Anterior cingulate cortex (tissue), 58 donors: ENCODE data around the gene HNF1A.

Experiments
- DNase-seq, 58 donors: peaks; one replicate each; lab custom pipeline; 2025; lab: John Stamatoyannopoulos, UW

HNF1A gene

DNA sequence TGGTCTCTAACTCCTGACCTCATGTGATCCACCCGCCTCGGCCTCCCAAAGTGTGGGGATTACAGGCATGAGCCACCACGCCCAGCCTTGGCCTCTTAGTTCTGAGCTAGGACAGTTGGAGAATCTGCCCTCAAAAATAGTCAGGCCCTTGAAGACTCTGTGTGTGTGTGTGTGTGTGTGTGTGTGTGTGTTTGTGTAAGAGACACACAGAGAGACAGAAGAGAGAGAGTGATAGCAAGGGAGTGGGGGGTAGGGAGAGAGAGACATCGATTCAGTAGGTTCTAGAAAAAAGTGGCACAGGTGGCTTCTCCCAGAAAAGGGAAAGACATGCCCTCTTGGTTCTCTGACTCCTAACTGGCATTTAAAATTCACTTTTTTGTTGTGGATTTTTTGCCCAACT, 5.4 kb downstream of the HNF1A start:
- DNase-seq, result no peak

DNA sequence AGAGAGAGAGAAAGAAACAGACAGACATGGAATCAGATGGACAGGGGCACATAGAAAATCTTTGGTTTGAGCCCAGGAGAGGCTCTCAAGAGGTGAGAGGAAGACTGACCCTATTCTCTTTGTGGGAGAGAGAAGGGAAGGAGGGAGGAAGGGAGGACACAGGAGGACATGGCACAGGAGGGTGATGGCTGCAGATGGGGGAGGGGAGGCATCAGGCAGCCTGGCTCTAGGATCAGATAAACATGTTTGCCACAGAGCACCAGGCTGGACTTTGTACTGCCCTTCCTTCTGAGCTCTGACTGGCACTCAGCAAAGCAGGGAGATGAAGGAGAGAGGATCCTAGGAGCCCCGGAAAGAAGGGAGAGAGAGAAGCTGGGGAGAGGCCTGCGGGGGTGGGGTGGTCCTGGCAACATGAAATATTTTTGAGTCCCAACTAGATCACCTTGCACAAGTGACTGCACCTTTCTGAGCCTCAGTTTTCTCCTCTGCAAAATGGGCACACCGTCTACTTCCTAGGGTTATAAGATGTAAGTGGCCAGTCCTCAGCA, 6.1 kb downstream of the HNF1A start:
- no peak for DNase-seq

DNA sequence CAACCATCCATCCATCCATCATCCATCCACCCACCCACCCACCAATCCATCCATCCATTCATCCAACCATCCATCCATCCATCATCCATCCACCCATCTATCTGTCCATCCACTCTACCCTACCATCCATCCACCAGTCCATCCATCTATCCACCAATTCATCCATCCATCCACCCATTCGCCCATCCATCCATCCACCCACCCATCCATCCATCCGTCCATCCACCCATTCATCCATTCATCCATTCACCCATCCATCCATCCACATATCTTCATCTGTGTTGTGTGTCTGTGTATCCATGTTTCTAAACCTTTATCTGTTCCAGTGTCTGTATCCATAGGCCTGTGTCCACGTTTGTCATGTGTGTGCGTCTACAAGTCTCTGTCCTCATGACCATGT, 9.9 kb downstream of the HNF1A start:
- no peak for DNase-seq

DNA sequence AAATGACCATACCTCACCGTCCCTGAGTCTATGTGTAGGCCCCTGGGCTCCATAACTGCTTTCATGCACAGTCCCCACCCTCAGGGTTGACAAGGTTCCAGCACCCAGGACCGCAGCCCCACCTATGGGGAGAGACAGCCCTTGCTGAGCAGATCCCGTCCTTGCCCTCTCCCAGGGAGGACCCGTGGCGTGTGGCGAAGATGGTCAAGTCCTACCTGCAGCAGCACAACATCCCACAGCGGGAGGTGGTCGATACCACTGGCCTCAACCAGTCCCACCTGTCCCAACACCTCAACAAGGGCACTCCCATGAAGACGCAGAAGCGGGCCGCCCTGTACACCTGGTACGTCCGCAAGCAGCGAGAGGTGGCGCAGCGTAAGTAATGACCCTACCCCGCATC, 10.3 kb downstream of the HNF1A start:
- DNase-seq, result no peak

DNA sequence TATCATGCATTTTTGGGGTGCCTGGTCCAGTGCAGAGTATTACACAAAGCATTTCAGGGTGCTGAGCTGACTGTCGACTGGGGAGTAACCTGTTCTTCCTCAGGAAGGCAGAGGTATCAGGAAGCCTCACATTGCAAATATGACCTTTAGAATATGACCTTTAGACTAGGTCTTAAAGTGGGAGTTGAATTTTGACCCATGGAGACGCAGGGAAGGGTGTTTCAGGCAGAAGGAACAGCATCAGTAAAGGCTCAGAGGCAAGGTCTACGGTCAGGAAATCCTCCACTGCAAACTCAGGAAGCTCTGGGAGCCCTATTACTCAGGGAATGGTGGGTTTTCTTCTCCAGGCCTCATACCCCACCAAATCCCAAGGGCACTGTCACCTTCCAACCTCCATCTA, 11.3 kb downstream of the HNF1A start:
- no peak for DNase-seq

DNA sequence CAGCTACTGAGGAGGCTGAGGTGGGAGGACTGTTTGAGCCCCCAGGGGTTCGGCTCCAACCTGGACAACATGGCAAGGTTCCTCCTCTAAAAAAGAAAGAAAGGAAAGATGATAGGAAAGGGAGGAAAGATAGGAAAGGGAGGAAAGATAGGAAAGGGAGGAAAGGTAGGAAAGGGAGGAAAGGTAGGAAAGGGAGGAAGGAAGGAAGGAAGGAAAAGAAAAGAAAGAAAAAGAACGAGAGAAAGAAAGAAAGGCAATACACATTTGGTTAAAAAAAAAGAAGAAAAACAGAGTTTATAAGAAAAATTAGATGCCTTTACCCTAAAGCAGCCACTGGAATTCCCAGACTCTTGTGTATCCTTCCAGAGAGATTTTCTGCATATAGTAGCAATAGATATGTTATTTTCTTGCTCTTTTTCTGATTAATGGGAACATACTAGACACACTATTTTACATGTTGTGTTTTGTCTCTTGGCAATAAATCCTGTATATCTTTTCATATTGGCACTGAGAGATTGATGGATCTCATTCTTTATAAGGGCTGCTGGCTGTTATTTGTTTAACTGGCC, 12.2 kb downstream of the HNF1A start:
- DNase-seq, result no peak

DNA sequence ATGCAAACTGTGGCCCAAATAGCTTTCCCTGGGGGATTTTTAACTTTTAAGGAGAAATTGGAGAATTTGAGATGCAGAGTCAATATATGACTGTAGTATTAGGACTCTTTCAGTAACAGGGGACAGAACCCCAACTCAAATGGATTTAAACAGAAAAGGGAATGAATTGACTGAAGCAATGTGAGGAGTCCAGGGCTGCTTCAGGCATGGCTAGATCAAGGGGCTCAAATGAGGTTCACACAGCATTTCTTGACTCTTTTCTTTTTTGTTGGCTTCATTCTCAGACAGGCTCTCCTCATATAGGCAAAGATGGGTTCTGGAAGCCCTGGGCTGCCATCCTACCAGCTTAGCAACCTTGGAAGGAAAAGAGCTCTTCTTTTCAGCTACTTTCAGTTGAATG, 13.6 kb downstream of the HNF1A start:
- DNase-seq, result no peak

DNA sequence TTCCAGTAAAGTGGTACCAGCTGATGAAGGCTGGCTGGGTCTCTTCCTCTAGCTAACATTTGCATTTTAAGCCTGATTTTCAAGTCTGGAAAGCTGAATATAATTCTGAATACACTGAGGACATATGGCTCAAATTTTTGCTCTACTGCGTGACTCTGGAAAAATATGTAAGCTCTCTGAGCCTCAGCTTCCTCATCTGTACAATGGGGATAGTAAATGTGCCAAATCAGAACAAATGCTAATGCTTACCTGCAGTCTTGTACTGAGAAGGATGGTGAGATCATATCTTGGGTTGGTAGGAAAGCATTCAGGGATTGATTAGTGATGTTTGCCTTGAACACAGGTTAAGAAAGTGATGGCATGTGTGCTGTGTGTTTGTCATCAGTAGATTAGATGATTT, 14.6 kb downstream of the HNF1A start:
- DNase-seq, result no peak

DNA sequence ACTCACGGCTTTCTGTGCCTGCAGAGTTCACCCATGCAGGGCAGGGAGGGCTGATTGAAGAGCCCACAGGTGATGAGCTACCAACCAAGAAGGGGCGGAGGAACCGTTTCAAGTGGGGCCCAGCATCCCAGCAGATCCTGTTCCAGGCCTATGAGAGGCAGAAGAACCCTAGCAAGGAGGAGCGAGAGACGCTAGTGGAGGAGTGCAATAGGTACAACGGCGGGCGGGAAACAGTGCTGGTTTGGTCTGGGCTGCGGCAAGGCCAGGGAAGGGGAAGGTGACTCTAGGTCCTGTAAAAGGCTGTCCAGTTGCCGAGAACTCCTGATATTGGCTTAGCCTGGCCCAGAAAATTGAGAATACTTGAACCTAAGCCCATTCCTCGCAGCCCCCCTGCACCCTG, 15.2 kb downstream of the HNF1A start:
- no peak for DNase-seq

DNA sequence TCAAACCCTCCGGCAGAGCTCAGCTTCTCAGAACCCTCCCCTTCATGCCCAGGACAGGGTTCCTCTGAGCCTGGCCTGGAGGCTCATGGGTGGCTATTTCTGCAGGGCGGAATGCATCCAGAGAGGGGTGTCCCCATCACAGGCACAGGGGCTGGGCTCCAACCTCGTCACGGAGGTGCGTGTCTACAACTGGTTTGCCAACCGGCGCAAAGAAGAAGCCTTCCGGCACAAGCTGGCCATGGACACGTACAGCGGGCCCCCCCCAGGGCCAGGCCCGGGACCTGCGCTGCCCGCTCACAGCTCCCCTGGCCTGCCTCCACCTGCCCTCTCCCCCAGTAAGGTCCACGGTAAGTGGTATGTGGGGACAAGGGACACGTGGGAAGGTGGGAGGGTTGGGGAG, 15.7 kb downstream of the HNF1A start:
- no peak for DNase-seq

DNA sequence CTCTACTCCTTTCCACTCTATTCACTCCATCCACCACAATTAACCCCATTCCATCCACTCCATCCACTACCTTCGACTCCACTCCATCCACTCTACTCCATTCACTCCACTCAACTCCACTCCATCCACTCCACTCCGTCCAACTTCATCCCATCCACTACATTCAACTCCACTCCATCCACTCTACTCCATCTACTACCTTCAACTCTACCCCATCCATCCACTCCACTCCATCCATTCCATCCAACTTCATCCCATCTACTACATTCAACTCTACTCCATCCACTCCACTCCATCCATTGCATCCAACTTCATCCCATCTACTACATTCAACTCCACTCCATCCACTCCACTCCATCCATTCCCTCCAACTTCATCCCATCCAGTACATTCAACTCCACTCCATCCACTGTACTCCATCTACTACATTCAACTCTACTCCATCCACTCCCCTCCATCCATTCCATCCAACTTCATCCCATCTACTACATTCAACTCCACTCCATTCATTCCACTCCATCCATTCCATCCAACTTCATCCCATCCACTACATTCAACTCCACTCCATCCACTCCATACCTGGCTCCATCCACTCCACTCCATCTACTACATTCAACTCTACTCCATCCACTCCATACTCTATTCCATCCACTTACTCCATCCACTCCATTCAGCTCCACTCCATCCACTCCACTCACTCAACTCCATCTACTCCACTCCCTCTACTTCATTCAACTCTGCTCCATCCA, 16.4 kb downstream of the HNF1A start:
- no peak for DNase-seq

DNA sequence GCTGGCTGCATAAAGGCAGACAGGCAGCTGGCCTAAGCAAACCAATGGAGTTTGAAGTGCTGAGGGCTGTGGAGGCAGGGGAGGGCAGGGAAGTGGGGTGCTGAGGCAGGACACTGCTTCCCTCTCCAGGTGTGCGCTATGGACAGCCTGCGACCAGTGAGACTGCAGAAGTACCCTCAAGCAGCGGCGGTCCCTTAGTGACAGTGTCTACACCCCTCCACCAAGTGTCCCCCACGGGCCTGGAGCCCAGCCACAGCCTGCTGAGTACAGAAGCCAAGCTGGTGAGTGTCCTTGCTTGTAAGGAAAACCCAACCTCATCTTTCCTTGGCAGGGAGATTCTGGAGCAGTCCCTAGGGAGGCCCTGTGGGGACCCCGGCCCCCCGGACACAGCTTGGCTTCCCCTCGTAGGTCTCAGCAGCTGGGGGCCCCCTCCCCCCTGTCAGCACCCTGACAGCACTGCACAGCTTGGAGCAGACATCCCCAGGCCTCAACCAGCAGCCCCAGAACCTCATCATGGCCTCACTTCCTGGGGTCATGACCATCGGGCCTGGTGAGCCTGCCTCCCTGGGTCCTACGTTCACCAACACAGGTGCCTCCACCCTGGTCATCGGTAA, 17.9 kb downstream of the HNF1A start:
- no peak for DNase-seq

DNA sequence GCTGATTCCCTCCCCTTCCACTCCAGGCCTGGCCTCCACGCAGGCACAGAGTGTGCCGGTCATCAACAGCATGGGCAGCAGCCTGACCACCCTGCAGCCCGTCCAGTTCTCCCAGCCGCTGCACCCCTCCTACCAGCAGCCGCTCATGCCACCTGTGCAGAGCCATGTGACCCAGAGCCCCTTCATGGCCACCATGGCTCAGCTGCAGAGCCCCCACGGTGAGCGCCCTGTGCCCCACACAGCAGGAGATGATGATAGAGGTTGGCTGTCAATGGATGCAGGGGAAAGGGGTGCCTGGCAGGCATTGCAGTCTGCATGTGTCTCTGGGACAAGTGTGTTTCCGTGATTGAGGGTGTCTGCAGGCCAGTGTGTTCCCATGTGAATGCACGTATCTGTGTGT, 19.1 kb downstream of the HNF1A start:
- DNase-seq, result no peak

DNA sequence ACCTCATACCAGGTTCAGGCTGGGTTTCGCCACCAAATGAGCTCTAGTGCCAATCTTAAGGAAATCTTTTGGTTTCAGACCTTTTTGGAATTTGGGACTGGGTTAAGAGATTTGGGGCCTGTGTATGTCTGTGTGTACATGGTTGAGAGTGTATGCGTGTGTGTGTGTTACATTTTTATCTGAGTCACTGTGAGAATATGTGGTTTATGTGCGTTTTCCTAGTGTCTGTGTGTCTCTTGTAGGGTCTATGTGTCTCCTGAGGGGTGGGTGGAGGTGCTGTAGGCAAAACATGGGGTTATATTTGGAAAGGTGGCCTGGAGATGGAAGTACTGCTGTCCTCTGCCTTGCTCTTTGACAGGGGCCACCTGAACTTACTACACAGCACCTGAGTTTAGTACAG, 20.1 kb downstream of the HNF1A start:
- no peak for DNase-seq

DNA sequence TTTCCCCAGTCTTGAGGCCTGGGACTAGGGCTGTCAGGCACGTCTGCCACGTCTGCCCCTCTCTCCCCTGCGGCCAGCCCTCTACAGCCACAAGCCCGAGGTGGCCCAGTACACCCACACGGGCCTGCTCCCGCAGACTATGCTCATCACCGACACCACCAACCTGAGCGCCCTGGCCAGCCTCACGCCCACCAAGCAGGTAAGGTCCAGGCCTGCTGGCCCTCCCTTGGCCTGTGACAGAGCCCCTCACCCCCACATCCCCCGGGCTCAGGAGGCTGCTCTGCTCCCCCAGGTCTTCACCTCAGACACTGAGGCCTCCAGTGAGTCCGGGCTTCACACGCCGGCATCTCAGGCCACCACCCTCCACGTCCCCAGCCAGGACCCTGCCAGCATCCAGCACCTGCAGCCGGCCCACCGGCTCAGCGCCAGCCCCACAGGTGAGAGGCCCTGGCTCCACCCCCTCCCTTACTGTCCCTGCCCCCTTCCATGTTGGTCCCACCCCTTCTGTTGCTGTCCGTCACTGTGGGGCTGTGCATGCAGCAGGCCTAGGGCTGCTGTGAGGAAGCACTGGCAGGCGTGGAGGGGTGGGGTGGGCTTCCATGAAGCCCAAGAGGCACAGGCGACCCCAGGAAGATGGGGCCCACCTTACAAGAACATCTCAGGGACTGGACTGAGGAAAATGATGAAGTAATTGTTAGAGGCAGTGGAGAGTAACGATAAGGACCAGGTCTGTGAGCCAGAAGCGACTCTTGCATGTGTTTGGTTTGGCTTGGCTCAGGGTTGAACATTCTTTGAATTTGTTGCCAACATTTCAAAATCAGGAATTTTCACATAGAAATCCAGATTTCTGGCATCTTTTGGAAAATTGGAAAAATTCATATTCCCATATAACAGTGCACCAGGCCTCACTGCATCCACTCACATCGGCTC, 21.1 kb downstream of the HNF1A start:
- DNase-seq, result no peak

DNA sequence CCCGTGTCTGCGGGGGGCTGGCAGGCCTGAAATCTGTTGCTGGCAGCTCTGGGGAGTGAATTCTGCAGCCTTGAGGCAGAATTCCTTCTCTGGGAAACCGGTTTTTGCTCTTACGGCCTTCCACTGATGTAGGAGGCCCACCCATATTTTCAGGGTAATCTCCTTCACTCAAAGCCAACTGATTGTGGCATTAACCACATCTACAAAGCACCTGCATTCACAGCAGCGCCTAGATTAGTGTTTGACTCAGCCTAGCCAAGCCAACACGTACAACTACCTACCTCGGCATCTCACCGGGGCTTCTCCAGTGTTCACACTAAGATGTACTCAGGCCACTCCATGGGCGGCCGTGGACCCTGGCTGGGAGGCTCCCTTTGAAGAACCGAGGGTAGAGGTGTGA, 22.2 kb downstream of the HNF1A start:
- DNase-seq, result no peak

DNA sequence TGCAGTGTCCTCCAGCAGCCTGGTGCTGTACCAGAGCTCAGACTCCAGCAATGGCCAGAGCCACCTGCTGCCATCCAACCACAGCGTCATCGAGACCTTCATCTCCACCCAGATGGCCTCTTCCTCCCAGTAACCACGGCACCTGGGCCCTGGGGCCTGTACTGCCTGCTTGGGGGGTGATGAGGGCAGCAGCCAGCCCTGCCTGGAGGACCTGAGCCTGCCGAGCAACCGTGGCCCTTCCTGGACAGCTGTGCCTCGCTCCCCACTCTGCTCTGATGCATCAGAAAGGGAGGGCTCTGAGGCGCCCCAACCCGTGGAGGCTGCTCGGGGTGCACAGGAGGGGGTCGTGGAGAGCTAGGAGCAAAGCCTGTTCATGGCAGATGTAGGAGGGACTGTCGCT, 22.7 kb downstream of the HNF1A start:
- no peak for DNase-seq

DNA sequence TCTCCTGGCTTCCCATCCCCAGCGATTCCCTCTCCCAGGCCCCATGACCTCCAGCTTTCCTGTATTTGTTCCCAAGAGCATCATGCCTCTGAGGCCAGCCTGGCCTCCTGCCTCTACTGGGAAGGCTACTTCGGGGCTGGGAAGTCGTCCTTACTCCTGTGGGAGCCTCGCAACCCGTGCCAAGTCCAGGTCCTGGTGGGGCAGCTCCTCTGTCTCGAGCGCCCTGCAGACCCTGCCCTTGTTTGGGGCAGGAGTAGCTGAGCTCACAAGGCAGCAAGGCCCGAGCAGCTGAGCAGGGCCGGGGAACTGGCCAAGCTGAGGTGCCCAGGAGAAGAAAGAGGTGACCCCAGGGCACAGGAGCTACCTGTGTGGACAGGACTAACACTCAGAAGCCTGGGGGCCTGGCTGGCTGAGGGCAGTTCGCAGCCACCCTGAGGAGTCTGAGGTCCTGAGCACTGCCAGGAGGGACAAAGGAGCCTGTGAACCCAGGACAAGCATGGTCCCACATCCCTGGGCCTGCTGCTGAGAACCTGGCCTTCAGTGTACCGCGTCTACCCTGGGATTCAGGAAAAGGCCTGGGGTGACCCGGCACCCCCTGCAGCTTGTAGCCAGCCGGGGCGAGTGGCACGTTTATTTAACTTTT, 23.6 kb downstream of the HNF1A start:
- DNase-seq, result no peak

DNA sequence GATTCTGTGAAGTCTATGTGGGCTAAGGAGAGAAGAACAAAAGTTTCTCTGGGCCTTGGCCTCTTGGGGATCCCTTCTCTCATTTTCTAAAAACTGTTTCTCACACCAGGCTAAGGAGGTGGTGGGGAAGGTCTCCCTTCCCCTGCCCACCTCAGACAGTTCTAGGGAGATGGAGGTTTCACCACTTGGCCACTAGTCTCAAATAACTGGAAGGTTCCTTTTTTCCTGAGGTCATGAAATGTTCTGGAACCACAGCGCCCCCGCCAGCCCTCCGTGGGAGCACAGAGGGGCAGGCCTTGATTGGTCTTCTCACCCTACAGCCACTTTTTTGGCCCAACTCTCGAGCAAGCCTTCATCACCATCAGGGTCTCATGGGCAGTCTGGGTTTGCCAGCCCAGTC, 25.3 kb downstream of the HNF1A start:
- no peak for DNase-seq

DNA sequence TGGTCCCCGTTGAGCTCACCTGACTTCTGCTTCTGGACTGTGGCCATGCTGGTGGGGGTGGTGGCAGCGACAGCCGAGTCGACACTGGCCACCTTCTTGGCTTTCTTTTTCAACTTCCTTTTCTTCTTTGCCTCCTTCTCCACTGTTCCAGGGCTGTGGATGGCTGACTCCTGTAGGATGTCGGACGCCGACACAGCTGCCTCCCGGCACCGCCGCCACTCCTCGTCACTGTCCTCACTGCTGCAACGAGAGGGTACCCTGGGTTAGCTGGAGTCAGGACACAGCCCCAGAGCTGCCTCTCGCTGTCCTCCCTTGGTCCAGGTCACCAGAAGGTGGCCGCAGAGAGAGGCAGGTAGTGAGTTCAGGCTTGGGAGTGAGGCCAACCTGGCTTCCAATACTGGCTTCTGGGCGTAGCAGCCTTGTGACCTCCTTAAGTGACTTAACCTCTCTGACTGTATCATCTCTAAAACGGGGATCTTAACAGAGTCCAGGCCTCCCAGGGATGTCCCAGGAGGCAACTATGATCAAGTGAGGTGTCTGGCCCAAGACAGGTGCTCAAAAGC, 26.0 kb downstream of the HNF1A start:
- DNase-seq, result no peak
